Activated T-helper 1 cell treated with anti-CD3 and anti-CD28 coated beads, Interleukin-2, amount 50 U/mL, for 16 hours (primary cell): Measurements from ENCODE around the gene ATXN3L.

Experiments used
- DNase-seq, 2 donors: peaks; one replicate each; pipeline ENCODE4 v3.0.0-alpha.2; 2020; ENCODE audit warnings: low read depth in 1 of 2, low spot score in 1 of 2

The ATXN3L gene

DNA sequence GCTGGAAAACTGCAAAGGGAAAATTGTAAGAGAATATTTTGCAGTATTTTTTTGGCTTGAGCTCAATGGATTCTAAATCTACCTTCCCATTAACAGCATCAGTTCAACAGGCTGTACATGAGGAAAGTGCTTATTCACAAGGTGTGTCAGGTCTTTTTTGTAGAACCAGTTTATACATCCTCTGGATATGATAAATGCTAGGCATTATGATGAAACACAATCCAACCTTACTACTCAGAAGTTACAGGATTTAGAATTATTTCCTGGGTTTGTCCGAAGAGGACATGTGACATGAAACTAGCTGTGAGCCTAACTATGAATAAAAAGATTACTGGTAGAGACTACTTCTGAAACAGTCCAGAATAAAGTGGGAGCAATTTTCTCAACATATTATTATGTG lies 49.5 kb downstream of the ATXN3L start:
- no peak for DNase-seq

DNA sequence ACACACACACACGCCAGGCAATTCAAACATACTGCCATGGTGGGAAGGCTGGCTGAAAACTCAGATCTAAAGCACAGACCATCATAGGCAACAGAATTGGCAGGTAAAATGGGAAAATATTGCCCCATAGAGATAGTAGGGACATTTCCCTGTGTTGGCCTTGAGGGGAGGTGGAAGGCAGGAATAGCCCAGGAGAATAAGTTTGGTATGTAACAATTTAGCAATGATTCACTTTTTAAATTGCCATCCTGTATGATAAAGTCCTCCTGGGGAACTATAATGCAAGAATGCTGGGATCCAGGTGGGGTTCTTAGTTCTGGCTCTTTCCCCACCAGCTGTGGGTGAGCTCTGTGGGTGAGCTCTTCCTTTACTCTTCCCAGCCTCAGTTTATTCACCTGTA lies 51.0 kb downstream of the ATXN3L start:
- DNase-seq = no peak
